Epithelial cell of esophagus (primary cell): Measurements from ENCODE around the gene SLC2A1.

Experiments
- DNase-seq: peaks from one replicate; pipeline ENCODE4 v3.0.0; 2010; ENCODE audit warnings: low read depth
- H3K4me3 ChIP-seq: 2 replicates; pipeline ENCODE4 v1.5.1; 2011; ENCODE audit warnings: mild to moderate bottlenecking, low read length, control low read depth
- CTCF ChIP-seq: IDR thresholded peaks from 2 replicates; pipeline ENCODE4 v1.5.1; 2011; ENCODE audit warnings: low read depth, mild to moderate bottlenecking, low read length, control low read depth, inconsistent platforms; ENCODE audit not compliant: insufficient read depth; ENCODE audit errors: missing control alignments

Gene SLC2A1

GRCh38 chr1:42990757-42991346, 32.2 kb upstream of the SLC2A1 start:
- no peak for TF ChIP-seq CTCF

GRCh38 chr1:42983693-42984092, 25.0 kb upstream of the SLC2A1 start:
- TF ChIP-seq CTCF, result no peak
- no peak for DNase-seq
- no peak overlapping the region for H3K4me3 ChIP-seq

More at GRCh38 chr1:42990757-42991346, 32.2 kb upstream of the SLC2A1 start:
- DNase-seq, result no peak
- H3K4me3 ChIP-seq, result no peak overlapping the region

- no peak for TF ChIP-seq CTCF
- no peak for DNase-seq
- no peak overlapping the region for H3K4me3 ChIP-seq
These were observed 24.6 kb upstream of the SLC2A1 start for GRCh38 chr1:42983253-42983652.

- H3K4me3 ChIP-seq, result no peak overlapping the region
- TF ChIP-seq CTCF, result no peak
- DNase-seq, result no peak
These were observed 24.0 kb upstream of the SLC2A1 start for GRCh38 chr1:42982641-42983040.

GRCh38 chr1:42981871-42982270, 23.2 kb upstream of the SLC2A1 start:
- TF ChIP-seq CTCF, result no peak
- no peak for DNase-seq
- no peak overlapping the region for H3K4me3 ChIP-seq

- no peak overlapping the region for H3K4me3 ChIP-seq
- DNase-seq, result no peak
- no peak for TF ChIP-seq CTCF
These were observed 22.7 kb upstream of the SLC2A1 start for GRCh38 chr1:42981255-42981805.
